ENCODE data around the gene UTS2. TPM values are rescaled to one million over a fixed set of nuclear protein-coding genes. Genes with fewer than 3 reads are reported as not detected.
A peak's percentile ranks its signal among the peaks of the same experiment; 100 is the strongest.

UTS2 gene
- total and polyA plus RNA-seq, 2 of the 8 experiments (the other 6 are each of a cell fraction or from before 2014, with no cell fraction given): not detected

- 0 out of 4 replicates have a peak overlapping the region, but pooled peaks of 1 of the 2 experiments have one; percentile 11 for H3K4me2 ChIP-seq (ENCODE audit: insufficient read depth in 1 of 2, low read depth in 2 of 2, low read length in 2 of 2)
- H2BK120ac ChIP-seq (replicated peaks; ENCODE audit: low read depth, low read length): no peak overlapping the region
- FAIRE-seq (no peak), DNase-seq (ENCODE audit: low read depth in 1 of 2, low spot score in 2 of 2) (no peak)
- H3K36me3 ChIP-seq (ENCODE audit: control insufficient read depth in 2 of 4, insufficient read depth in 4 of 4, low read length in 3 of 4): no peaks in the 10 kb centered on the region
- no peak overlapping the region for H3K9ac ChIP-seq (replicated peaks in 1 of 4; ENCODE audit: extremely low read depth in 1 of 4, low read depth in 3 of 4, low read length in 3 of 4)
- H3K23me2 ChIP-seq (ENCODE audit: low read depth, low read length): peaks cover 6% of the 10 kb centered on the region; the same call in 1 of the 2 replicates
- H4K8ac ChIP-seq (ENCODE audit: extremely low read depth, insufficient read depth, low read length): no peak overlapping the region
- H3K14ac ChIP-seq (ENCODE audit: insufficient read length): no peak overlapping the region
- no peak overlapping the region for H4K5ac ChIP-seq (ENCODE audit: insufficient read length, low read depth, low read length)
- no peak overlapping the region for H3K56ac ChIP-seq (replicated peaks; ENCODE audit: insufficient read length, low read depth, low read length)
- TF ChIP-seq ASH2L (IDR thresholded peaks at IDR 0.05; ENCODE audit: low read length) (no peak), POU5F1 (IDR thresholded peaks at IDR 0.05; ENCODE audit: low read depth, low read length) (no peak), GTF2F1 (IDR thresholded peaks at IDR 0.05; ENCODE audit: borderline replicate concordance, low read depth, low read length) (no peak), BCL11A (IDR thresholded peaks at IDR 0.05; ENCODE audit: low read depth in 2 of 2, low read length in 2 of 2) (no peak), CHD1 (IDR thresholded peaks at IDR 0.05; ENCODE audit: low read depth, low read length) (no peak), SIRT6 (IDR thresholded peaks at IDR 0.05; ENCODE audit: low read length) (no peak), CBX5 (IDR thresholded peaks at IDR 0.05; ENCODE audit: low read depth, low read length) (no peak), JUND (IDR thresholded peaks at IDR 0.05; ENCODE audit: low read length) (no peak), TCF12 (IDR thresholded peaks at IDR 0.05; ENCODE audit: low read depth, low read length) (no peak), KDM1A (IDR thresholded peaks at IDR 0.05; ENCODE audit: borderline replicate concordance, low read length) (no peak), RNF2 (IDR thresholded peaks at IDR 0.05; ENCODE audit: borderline replicate concordance, low read depth, low read length, missing control alignments, poor library complexity, severe bottlenecking) (no peak), EGR1 (IDR thresholded peaks at IDR 0.05; ENCODE audit: borderline replicate concordance, low read depth, low read length) (no peak), SRF (IDR thresholded peaks at IDR 0.05; ENCODE audit: low read depth, low read length) (no peak)
- H3K18ac ChIP-seq (ENCODE audit: extremely low read depth, low read length): no peak overlapping the region
- H3K79me1 ChIP-seq (ENCODE audit: low read depth, low read length): no peaks in the 10 kb centered on the region
- peaks cover 0 to 3% of the 10 kb centered on the region in 2 experiments for H4K20me1 ChIP-seq (replicated peaks in 1 of 2; ENCODE audit: control insufficient read depth in 1 of 2, insufficient read depth in 2 of 2, low read length in 2 of 2)
- WGBS, 2 experiments (ENCODE audit: extremely low coverage in 1 of 2, insufficient coverage in 1 of 2, insufficient read length in 1 of 2, insufficient replicate concordance in 2 of 2, low coverage in 1 of 2, low lambda C conversion rate in 2 of 2, missing lambda C conversion rate in 1 of 2): 95% methylated on average over 7 of the region's 7 CpGs; no CpG with 5 or more reads in 1 of the 2 experiments
- CTCF ChIA-PET (ENCODE audit: partially characterized antibody): interaction anchor here (0.5 to 1.5 kb wide), 5 partner anchors 8 to 129 kb away, joined by 3 to 5 read pairs (median 3); no protein-coding TSS in a partner anchor
- H2AK5ac ChIP-seq (ENCODE audit: low read depth, low read length): no peak overlapping the region
- no peak overlapping the region for H2BK12ac ChIP-seq (ENCODE audit: low read depth, low read length)
- H4K91ac ChIP-seq (replicated peaks; ENCODE audit: insufficient read length, low read length): no peak overlapping the region
- no peak overlapping the region for H2BK20ac ChIP-seq (ENCODE audit: low read length)
- peaks cover 0 to 3% of the 10 kb centered on the region in 2 experiments; a peak in 1 of 4 replicates for H3K9me3 ChIP-seq (ENCODE audit: insufficient read depth in 2 of 2, low read depth in 1 of 2, low read length in 1 of 2)
- H3K79me2 ChIP-seq (ENCODE audit: control insufficient read depth in 1 of 2, insufficient read depth in 2 of 2, low read length in 2 of 2): no peaks in the 10 kb centered on the region
- H3K4me3 ChIP-seq (ENCODE audit: extremely low read depth in 1 of 4, insufficient read depth in 2 of 4, low read depth in 3 of 4, low read length in 4 of 4): no peak overlapping the region
- H2AFZ ChIP-seq (ENCODE audit: low read length): no peak overlapping the region
- H3K27ac ChIP-seq (ENCODE audit: low read depth, low read length): no peak overlapping the region
- no peaks in the 10 kb centered on the region for H3K27me3 ChIP-seq (replicated peaks in 1 of 4; ENCODE audit: control insufficient read depth in 3 of 4, extremely low read depth in 1 of 4, insufficient read depth in 3 of 4, low read length in 3 of 4)
- no peak overlapping the region for H2BK15ac ChIP-seq (ENCODE audit: low read length)
- H2BK5ac ChIP-seq (ENCODE audit: low read depth, low read length): no peak overlapping the region
- POLR2A ChIA-PET (ENCODE audit: partially characterized antibody): interaction anchor here (0.6 kb wide), 1 partner anchor 17 kb away, joined by 4 read pairs; no protein-coding TSS in a partner anchor
- peaks cover 0 to 3% (median 0%) of the 10 kb centered on the region in 4 experiments; a peak in 2 of 7 replicates for H3K4me1 ChIP-seq (replicated peaks in 1 of 4; ENCODE audit: control insufficient read depth in 3 of 4, insufficient read depth in 4 of 4, low read length in 3 of 4)
- H3K23ac ChIP-seq (ENCODE audit: insufficient read length): no peak overlapping the region
- H3K4ac ChIP-seq (replicated peaks; ENCODE audit: insufficient read length, low read depth, low read length): no peak overlapping the region
Observed at GRCh38 chr1:7886405-7886745, 33.5 kb upstream of the UTS2 start.
